GM21447 (cell line): ENCODE results near the gene MRGPRX1.
"Not testable (repeated sequence)": the region's sequence is repeated elsewhere in the genome, so short reads cannot be mapped to it uniquely, and the experiment has no call there.

ENCODE experiments used
- ATAC-seq: cut with Tn5 transposase; IDR thresholded peaks from one replicate; pipeline ENCODE4 v1.9.1; 2021; ENCODE audit not compliant: unreplicated experiment

MRGPRX1 gene

GRCh38 chr11:18939314-18939713 is at the start of gene MRGPRX1:
MRGPRX1 (minus strand) TSS chr11:18939414; CDS start chr11:18934784, 4,630 bp downstream.
- no peak for ATAC-seq

DNA sequence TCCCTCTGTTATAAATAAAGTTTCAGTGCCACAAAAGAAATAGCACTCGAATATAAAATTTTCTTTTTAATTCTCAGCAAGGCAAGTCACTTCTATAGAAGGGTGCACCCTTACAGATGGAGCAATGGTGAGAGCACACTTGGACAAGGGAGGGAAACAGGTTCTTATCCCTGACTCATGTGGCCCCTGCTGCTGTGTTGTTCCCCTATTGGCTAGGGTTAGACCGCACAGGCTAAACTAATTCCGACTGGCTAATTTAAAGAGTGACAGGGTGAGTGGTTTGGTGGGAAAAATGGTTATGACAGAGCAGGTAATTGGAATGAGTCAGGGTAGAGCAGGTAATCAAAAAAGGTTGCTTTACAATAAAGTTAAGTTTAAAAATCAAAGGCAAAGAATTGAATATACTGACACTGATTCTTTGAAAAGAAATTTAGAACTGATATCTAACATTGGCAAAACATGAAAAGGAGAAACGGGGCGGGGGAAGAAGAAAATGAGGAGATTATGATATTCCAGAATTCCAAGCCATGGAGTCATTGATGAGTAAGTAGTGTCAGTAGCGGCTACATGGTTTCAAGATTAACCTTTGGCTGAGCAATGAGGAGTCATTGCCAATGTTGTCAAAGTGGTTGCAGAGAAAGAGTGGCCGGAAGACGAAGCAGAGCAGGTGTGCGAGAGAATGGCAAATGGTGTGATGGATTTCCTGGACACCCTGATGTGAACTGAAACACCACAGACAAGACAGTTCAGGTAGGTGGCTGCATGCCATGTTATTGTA is 48.4 kb upstream of the MRGPRX1 start:
- ATAC-seq: no peak

DNA sequence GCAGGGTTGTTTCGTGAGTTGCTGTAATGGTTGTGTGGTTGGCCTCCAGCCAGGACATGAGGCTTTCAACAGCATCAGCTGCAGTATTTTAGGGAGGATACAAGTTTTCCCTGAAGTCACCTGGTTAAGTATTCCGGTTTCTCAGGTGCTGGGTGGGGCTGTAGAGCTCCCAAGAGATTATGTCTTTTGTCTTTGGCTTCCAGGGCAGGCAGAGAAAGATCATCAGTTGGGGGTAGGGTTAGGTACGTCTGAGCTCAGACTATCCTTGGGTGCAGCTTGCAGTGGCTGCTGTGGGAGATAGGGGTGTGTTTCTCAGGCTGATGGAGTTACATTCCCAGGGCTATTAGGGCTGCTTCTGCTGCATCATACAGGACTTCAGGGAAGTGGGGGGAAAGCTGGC is 47.5 kb upstream of the MRGPRX1 start:
- no peak for ATAC-seq

- no peak for ATAC-seq
These were observed 42.7 kb upstream of the MRGPRX1 start for GRCh38 chr11:18981897-18982296.

- no peak for ATAC-seq
These were observed 35.0 kb upstream of the MRGPRX1 start for GRCh38 chr11:18974192-18974591.

DNA sequence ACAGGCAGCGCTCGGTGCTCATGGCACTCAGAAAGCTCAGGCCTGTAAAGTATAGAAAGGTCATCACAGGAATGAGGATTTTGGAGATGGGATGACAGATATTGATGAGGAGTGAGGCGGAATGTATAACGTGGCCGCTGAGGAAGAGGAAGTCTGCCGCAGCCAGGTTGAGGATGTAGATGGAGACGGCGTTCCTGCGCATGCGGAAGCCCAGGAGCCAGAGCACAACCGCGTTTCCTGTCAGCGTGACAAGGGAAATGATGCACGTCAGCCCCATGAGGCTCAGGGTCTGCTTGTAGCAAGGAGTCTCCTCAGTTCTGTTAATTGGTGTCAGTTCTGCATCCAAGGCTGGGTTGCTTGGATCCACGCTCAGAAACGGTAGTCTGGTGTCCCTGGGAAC is 33.1 kb upstream of the MRGPRX1 start:
- ATAC-seq: no peak

- no peak for ATAC-seq
These were observed 30.5 kb upstream of the MRGPRX1 start for GRCh38 chr11:18969720-18970119.

DNA sequence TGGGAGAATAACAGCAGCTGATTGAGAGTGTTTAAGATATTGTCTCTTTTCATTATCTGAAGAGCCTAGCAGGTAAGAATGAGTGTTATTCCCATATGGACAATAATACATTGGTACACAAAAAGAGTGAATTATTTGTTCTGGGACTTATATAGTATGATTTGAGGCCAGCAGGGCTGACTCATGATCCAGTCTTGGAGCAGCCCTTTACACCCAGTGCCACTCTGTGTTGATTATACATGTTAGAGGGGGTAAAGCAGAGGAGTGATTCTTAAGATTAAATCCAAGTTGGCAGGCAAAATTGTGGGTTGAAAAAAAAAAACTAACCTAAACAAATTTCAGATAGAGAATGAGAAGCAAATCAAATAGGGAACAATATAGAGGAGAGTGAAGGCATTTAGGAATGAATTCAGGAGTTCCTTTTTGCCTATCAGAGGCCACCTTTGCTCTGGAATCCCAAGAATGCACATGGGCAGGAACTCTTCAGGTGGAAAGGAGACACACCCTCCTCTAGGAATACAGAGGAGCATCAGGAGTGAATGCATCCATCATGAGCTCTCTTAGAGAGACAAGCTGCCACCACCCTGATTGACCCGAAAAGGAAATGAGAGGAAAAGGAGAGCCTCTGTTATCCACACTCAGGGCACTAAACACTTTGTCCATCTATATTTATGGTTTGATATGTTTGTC is 19.2 kb upstream of the MRGPRX1 start:
- ATAC-seq: no peak

- ATAC-seq: no peak
These were observed 17.4 kb upstream of the MRGPRX1 start for GRCh38 chr11:18956630-18957029.

GRCh38 chr11:18936002-18936673 is 3.1 kb downstream of the MRGPRX1 start:
- no peak for ATAC-seq

DNA sequence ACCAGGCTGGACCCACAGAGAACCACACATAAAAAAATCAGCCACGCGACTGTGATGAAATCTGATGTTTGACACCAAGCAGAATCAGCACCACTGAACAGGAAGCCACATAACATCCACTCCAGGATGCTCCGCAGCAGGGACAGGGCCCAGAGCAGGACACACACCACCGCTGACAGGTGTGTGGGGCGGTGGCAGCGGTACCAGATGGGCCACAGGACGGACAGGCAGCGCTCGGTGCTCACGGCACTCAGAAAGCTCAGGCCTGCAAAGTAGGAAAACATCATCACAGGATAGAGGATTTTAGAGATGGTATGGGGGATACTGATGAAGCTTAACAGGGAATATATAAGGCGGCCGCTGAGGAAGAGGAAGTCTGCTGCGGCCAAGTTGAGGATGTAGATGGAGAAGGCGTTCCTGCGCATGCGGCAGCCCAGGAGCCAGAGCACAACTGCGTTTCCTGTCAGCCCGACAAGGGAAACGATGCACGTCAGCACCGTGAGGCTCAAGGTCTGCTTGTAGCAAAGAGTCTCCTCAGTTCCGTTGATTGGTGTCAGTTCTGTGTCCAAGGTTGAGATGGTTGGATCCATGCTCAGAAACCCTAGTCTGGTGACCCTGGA is 4.9 kb downstream of the MRGPRX1 start:
- no peak for ATAC-seq

DNA sequence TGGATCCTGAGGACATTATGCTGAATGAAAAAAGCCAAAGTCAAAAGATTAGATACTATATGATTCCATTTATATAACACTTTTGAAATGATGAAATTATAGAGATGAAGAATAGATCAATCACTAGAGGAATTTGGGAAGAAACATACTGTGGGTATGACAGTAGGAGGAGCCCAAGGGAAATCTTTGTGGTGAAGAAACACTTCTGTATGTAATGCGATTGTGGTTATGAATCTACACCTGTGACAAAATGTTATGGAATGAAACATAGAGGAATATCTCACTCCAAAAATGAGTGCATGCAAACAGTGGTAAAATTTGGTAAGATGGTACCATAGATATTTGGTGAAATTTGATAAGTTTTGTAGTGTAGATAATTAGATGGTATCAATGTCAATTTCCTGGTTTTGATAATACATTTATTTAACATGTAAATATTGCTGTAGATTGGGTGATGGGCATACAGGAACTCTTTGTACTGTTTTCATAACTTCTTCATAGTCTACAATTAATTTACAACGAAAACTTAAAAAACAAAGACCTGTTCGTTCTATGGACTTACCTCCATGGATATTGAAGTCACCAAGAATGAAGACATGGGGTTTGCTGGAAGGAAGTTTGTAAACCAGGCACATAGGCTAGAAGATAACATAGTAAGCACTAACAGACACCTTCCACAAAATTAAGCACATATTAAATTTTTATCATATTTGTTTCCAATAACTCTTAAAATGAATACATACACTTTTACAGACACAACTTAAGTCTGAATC is 11.5 kb downstream of the MRGPRX1 start:
- ATAC-seq: no peak

DNA sequence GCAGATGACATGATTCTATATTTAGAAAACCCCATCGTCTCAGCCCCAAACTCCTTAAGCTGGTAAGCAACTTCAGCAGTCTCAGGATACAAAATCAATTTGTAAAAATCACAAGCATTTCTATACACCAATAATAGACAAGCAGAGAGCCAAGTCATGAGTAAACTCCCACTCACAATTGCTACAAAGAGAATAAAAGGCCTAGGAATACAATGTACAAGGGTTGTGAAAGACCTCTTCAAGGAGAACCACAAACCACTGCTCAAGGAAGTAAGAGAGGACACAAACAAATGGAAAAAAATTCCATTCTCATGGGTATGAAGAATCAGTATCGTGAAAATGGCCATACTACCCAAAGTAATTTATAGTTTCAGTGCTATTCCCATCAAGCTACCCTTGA is 13.8 kb downstream of the MRGPRX1 start:
- ATAC-seq: not testable (repeated sequence)

DNA sequence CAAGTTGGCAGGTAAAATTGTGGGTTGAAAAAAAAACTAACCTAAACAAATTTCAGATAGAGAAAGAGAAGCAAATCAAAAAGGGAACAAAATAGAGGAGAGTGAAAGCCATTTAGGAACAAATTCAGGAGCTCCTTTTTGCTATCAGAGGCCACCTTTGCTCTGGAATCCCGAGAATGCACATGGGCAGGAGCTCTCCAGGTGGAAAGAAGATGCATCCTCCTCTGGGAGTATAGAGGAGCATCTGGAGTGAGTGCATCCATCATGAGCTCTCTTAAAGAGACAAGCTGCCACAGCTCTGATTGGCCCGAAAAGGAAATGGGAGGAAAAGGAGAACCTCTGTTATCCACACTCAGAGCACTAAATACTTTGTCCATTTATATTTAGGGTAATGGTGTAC is 26.3 kb downstream of the MRGPRX1 start:
- no peak for ATAC-seq

- no peak for ATAC-seq
These were observed 31.8 kb downstream of the MRGPRX1 start for GRCh38 chr11:18907391-18907790.

DNA sequence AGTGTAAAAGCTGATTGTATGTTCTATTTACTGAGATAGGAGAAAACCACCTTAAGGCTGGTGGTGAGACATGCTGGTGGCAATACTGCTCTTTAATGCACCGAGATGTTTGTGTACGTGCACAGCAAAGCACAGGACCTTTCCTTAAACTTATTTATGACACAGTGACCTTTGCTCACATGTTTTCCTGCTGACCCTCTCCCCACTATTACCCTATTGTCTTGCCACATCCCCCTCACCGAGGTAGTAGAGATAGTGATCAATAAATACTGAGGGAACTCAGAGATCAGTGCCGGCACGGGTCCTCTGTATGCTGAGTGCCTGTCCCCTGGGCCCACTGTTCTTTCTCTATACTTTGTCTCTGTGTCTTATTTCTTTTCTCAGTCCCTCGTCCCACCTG is 38.6 kb downstream of the MRGPRX1 start:
- not testable (repeated sequence) for ATAC-seq

DNA sequence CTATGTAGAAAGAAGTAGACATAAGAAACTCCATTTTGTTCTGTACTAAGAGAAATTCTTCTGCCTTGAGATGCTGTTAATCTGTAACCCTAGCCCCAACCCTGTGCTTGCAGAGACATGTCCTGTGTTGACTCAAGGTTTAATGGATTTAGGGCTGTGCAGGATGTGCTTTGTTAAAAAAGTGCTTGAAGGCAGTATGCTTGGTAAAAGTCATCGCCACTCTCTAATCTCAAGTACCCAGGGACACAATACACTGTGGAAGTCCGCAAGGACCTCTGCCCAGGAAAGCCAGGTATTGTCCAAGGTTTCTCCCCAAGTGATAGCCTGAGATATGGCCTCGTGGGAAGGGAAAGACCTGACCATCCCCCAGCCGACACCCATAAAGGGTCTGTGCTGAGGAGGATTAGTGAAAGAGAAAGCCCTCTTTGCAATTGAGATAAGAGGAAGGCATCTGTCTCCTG is 39.0 kb downstream of the MRGPRX1 start:
- ATAC-seq: not testable (repeated sequence)

DNA sequence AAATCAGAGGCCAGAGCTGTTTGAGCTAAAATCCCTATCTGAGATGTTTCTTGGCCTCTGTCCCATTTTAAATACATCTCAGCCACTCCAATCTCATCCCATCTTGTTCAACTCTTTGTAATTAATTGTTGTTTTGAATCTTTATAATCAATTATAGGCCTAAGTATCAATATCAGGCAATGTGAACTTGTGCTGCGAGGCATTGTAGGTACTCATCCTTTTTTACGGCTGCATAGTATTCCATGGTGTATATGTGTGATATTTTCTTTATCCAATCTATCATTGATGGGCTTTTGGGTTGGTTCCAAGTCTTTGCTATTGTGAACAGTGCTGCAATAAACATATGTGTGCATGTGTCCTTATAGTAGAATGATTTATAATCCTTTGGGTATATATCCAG is 47.5 kb downstream of the MRGPRX1 start:
- ATAC-seq: not testable (repeated sequence)

GRCh38 chr11:18890615-18891014 is 48.6 kb downstream of the MRGPRX1 start:
- no peak for ATAC-seq
